ENCODE results near the gene CLDN25.

CLDN25 gene

GRCh38 chr11:113828191-113828590 is 48.6 kb downstream of the CLDN25 start:
- H3K4me3 ChIP-seq (ENCODE audit: low read depth, low read length): no peak overlapping the region
- DNase-seq (ENCODE audit: low read depth): no peak
- TF ChIP-seq CTCF (IDR thresholded peaks at IDR 0.05; ENCODE audit: control insufficient read depth, extremely low read depth, insufficient read depth): no peak

DNA sequence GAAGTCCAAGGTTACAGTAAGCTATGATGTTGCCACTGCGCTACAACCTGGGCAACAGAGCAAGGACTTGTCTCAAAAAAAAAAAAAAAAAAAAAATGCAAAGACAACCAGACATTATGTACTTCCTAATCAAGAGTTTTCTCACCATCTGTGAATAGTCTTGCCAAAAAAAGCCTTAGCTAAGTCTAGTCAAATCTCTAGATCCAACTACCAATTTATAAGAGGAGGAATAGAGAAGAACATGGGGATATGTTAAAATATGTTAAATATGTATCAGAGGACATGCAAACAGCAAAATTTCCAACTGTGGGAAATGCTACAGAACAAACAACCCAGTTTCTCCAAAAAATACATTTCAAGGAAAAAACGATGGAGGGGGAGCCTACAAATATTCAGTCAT is 50.2 kb downstream of the CLDN25 start:
- TF ChIP-seq CTCF (IDR thresholded peaks at IDR 0.05; ENCODE audit: control insufficient read depth, extremely low read depth, insufficient read depth): no peak

More for the DNA sequence above, 50.2 kb downstream of the CLDN25 start:
- DNase-seq (ENCODE audit: low read depth): no peak
- no peak overlapping the region for H3K4me3 ChIP-seq (ENCODE audit: low read depth, low read length)

Measured in LNCaP clone FGC (cell line).